H1 (cell line): Measurements from ENCODE around the gene WDR77.

Experiments
- ATF3 ChIP-seq: IDR thresholded peaks from 2 replicates; pipeline ENCODE4 v1.6.1; 2011; ENCODE audit warnings: low read depth, mild to moderate bottlenecking, low read length; ENCODE audit not compliant: insufficient read depth
- BACH1 ChIP-seq: IDR thresholded peaks from 2 replicates; pipeline ENCODE4 v1.6.1; 2012; ENCODE audit warnings: low read length, improper control_type of control experiment
- CREB1 ChIP-seq: IDR thresholded peaks from 2 replicates; pipeline ENCODE4 v1.6.1; 2012; ENCODE audit warnings: inconsistent platforms
- GABPA ChIP-seq: IDR thresholded peaks from 2 replicates; pipeline ENCODE4 v1.6.1; 2011; ENCODE audit warnings: mild to moderate bottlenecking, low read length, moderate library complexity, borderline replicate concordance; ENCODE audit not compliant: insufficient read depth
- HDAC6 ChIP-seq: IDR thresholded peaks from one replicate; pipeline ENCODE4 v1.7.1; 2012; ENCODE audit warnings: low read depth, mild to moderate bottlenecking, inconsistent platforms, low read length, moderate library complexity
- POLR2A ChIP-seq, 2 experiments: IDR thresholded peaks; 1 replicate in 1 of 2; 2 replicates in 1 of 2; pipeline ENCODE4 v1.6.1; 2011; ENCODE audit warnings: low read depth in 2 of 2, low read length in 2 of 2, mild to moderate bottlenecking in 2 of 2; ENCODE audit errors: control extremely low read depth in 1 of 2
- POLR2AphosphoS5 ChIP-seq: IDR thresholded peaks from 2 replicates; pipeline ENCODE4 v1.6.1; 2011; ENCODE audit warnings: low read depth, low read length
- SP1 ChIP-seq: IDR thresholded peaks from 2 replicates; pipeline ENCODE4 v1.6.1; 2011; ENCODE audit warnings: low read depth, low read length
- SUZ12 ChIP-seq: fragments of 200-600 bp; sonication (generic); IDR thresholded peaks from 2 replicates; pipeline ENCODE4 v1.6.1; 2012; ENCODE audit warnings: mild to moderate bottlenecking, inconsistent platforms, low read length, moderate library complexity, mixed read lengths
- TAF1 ChIP-seq: IDR thresholded peaks from 2 replicates; pipeline ENCODE4 v1.6.1; 2011; ENCODE audit warnings: mild to moderate bottlenecking, low read depth, low read length
- ZNF274 ChIP-seq: IDR thresholded peaks from 2 replicates; pipeline ENCODE4 v1.7.0; 2012; ENCODE audit warnings: low read length, borderline replicate concordance; ENCODE audit errors: extremely low read depth
- TF ChIP-seq, protein P1 (sequence below): IDR thresholded peaks from 2 replicates; pipeline ENCODE4 v1.6.1; 2012; ENCODE audit warnings: inconsistent platforms
- TF ChIP-seq, protein P2 (sequence below), 3 experiments: IDR thresholded peaks; 1 replicate in 2 of 3; 2 replicates in 1 of 3; pipeline versions ENCODE4 v1.5.1 to v1.6.1; 2011; ENCODE audit warnings: low read length in 3 of 3, mild to moderate bottlenecking in 3 of 3, inconsistent platforms in 2 of 3, low read depth in 1 of 3, moderate library complexity in 1 of 3; ENCODE audit not compliant: insufficient read depth in 1 of 3; ENCODE audit errors: control extremely low read depth in 1 of 3

- TF ChIP-seq CREB1 (no peak), BACH1 (no peak), POLR2AphosphoS5 (no peak), POLR2A (IDR thresholded peaks at IDR 0.05; ENCODE audit: control extremely low read depth in 1 of 2, low read depth in 2 of 2, low read length in 2 of 2) (no peak), ATF3 (no peak), SUZ12 (no peak), TAF1 (no peak), GABPA (no peak), HDAC6 (no peak), SP1 (no peak), ZNF274 (no peak)
- TF ChIP-seq, protein P1, sequence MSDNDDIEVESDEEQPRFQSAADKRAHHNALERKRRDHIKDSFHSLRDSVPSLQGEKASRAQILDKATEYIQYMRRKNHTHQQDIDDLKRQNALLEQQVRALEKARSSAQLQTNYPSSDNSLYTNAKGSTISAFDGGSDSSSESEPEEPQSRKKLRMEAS: no peak
- TF ChIP-seq, protein P2, sequence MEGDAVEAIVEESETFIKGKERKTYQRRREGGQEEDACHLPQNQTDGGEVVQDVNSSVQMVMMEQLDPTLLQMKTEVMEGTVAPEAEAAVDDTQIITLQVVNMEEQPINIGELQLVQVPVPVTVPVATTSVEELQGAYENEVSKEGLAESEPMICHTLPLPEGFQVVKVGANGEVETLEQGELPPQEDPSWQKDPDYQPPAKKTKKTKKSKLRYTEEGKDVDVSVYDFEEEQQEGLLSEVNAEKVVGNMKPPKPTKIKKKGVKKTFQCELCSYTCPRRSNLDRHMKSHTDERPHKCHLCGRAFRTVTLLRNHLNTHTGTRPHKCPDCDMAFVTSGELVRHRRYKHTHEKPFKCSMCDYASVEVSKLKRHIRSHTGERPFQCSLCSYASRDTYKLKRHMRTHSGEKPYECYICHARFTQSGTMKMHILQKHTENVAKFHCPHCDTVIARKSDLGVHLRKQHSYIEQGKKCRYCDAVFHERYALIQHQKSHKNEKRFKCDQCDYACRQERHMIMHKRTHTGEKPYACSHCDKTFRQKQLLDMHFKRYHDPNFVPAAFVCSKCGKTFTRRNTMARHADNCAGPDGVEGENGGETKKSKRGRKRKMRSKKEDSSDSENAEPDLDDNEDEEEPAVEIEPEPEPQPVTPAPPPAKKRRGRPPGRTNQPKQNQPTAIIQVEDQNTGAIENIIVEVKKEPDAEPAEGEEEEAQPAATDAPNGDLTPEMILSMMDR (IDR thresholded peaks at IDR 0.05; ENCODE audit: control extremely low read depth in 1 of 3, insufficient read depth in 1 of 3, low read depth in 1 of 3, low read length in 3 of 3): no peak
These were observed 41.2 kb upstream of the WDR77 start for GRCh38 chr1:111490220-111490619.
